Endothelial cell of umbilical vein (primary cell): ENCODE results near the gene ZNF497. TPM values are rescaled to one million over a fixed set of nuclear protein-coding genes. Genes with fewer than 3 reads are reported as not detected.

Source experiments
- BruUV-seq: library from RNA; stranded (reverse); fragments of 400-500 nt; replicated peaks from 2 replicates; lab custom pipeline; 2021; lab: Mats Ljungman, UMichigan
- CTCF ChIA-PET: fragments of 300-600, 350-600 bp; sonication (Branson Sonifier 250); formaldehyde crosslinking; loops from one replicate; lab custom pipeline; 2021; ENCODE audit warnings: antibody characterized with exemption, inconsistent platforms; lab: Charles Lee
- POLR2A ChIA-PET: fragments of 300-600, 350-600 bp; sonication (Branson Sonifier 250); formaldehyde crosslinking; loops from one replicate; lab custom pipeline; 2021; ENCODE audit warnings: antibody characterized with exemption, inconsistent platforms; lab: Charles Lee
- DNase-seq: peaks from one replicate; pipeline ENCODE4 v3.0.0-alpha.2; 2011; ENCODE audit warnings: low read depth, low spot score
- FAIRE-seq: peaks from 2 replicates; lab custom pipeline; 2011; peaks lifted over from hg19 to GRCh38; lab: Jason Lieb, UNC
- H2AFZ ChIP-seq: 2 replicates; pipeline ENCODE4 v1.6.0; 2012; ENCODE audit warnings: low read depth, low read length, control low read depth, inconsistent platforms
- H3K27ac ChIP-seq: 2 replicates; pipeline ENCODE4 v1.5.1; 2011; ENCODE audit warnings: low read depth, mild to moderate bottlenecking, control low read depth, low read length, moderate library complexity; ENCODE audit not compliant: insufficient read depth
- H3K27me3 ChIP-seq, 2 experiments: 2 replicates each; pipeline versions ENCODE4 v1.6.0 to v1.6.1; 2011; ENCODE audit warnings: low read length in 2 of 2, mixed read lengths in 1 of 2; ENCODE audit not compliant: control insufficient read depth in 2 of 2, insufficient read depth in 2 of 2
- H3K36me3 ChIP-seq, 2 experiments: 2 replicates in 1 of 2; 3 replicates in 1 of 2; pipeline ENCODE4 v1.5.1; 2011; ENCODE audit warnings: low read length in 2 of 2, mild to moderate bottlenecking in 1 of 2, moderate library complexity in 1 of 2; ENCODE audit not compliant: control insufficient read depth in 2 of 2, insufficient read depth in 2 of 2; ENCODE audit errors: extremely low read depth in 1 of 2
- H3K4me1 ChIP-seq: 3 replicates; pipeline ENCODE4 v1.5.1; 2011; ENCODE audit warnings: mild to moderate bottlenecking, low read length; ENCODE audit not compliant: control insufficient read depth, insufficient read depth; ENCODE audit errors: extremely low read depth
- H3K4me2 ChIP-seq: 2 replicates; pipeline ENCODE4 v1.6.1; 2011; ENCODE audit warnings: low read length, control low read depth, mixed read lengths; ENCODE audit not compliant: insufficient read depth
- H3K4me3 ChIP-seq, 3 experiments: fragments of 200-600 bp in 1 of 3; sonication (generic), shearing (Covaris generic) in 1 of 3; replicated peaks in 1 of 3; 2 replicates each; pipeline ENCODE4 v1.5.1; 2011 to 2016; ENCODE audit warnings: control low read depth in 3 of 3, low read length in 3 of 3, mild to moderate bottlenecking in 2 of 3, inconsistent platforms in 1 of 3, low read depth in 1 of 3, moderate library complexity in 1 of 3; ENCODE audit not compliant: insufficient read depth in 1 of 3
- H3K79me2 ChIP-seq: 2 replicates; pipeline ENCODE4 v1.6.0; 2012; ENCODE audit warnings: low read length, inconsistent platforms; ENCODE audit not compliant: control insufficient read depth, insufficient read depth
- H3K9ac ChIP-seq: replicated peaks from 2 replicates; pipeline ENCODE3; 2011; ENCODE audit warnings: low read length, control low read depth; ENCODE audit not compliant: insufficient read depth; ENCODE audit errors: extremely low read depth
- H3K9me1 ChIP-seq: replicated peaks from 3 replicates; pipeline ENCODE4 v1.6.0; 2011; ENCODE audit warnings: mild to moderate bottlenecking, low read length; ENCODE audit not compliant: control insufficient read depth, insufficient read depth; ENCODE audit errors: extremely low read depth
- H3K9me3 ChIP-seq: replicated peaks from 2 replicates; pipeline ENCODE4 v1.5.1; 2012; ENCODE audit warnings: low read length, inconsistent platforms; ENCODE audit not compliant: control insufficient read depth, insufficient read depth
- H4K20me1 ChIP-seq: replicated peaks from 2 replicates; pipeline ENCODE3; 2011; ENCODE audit warnings: mild to moderate bottlenecking, low read length; ENCODE audit not compliant: control insufficient read depth, insufficient read depth; ENCODE audit errors: extremely low read depth
- EZH2 ChIP-seq: IDR thresholded peaks from 2 replicates; pipeline ENCODE4 v1.6.1; 2012; ENCODE audit warnings: borderline replicate concordance, low read depth, mild to moderate bottlenecking, moderate library complexity, low read length, inconsistent platforms; ENCODE audit not compliant: severe bottlenecking
- FOS ChIP-seq: IDR thresholded peaks from 2 replicates; pipeline ENCODE4 v1.6.1; 2011; ENCODE audit warnings: mild to moderate bottlenecking, low read length, moderate library complexity, borderline replicate concordance; ENCODE audit not compliant: insufficient read depth
- GATA2 ChIP-seq: IDR thresholded peaks from 2 replicates; pipeline ENCODE4 v1.7.0; 2011; ENCODE audit warnings: low read depth, mild to moderate bottlenecking, moderate library complexity, mixed read lengths, low read length; ENCODE audit not compliant: insufficient read length, insufficient read depth
- JUN ChIP-seq: IDR thresholded peaks from 2 replicates; pipeline ENCODE4 v1.6.1; 2011; ENCODE audit warnings: borderline replicate concordance, low read depth; ENCODE audit not compliant: insufficient read length, insufficient read depth
- MAX ChIP-seq: IDR thresholded peaks from 2 replicates; pipeline ENCODE4 v1.6.1; 2011; ENCODE audit not compliant: insufficient read depth, insufficient read length
- MYC ChIP-seq: IDR thresholded peaks from one replicate; pipeline ENCODE4 v1.6.1; 2011; ENCODE audit warnings: mild to moderate bottlenecking, low read depth, low read length
- POLR2A ChIP-seq: IDR thresholded peaks from 2 replicates; pipeline ENCODE4 v1.6.1; 2012; ENCODE audit warnings: low read depth, mild to moderate bottlenecking, control low read depth, low read length
- POLR2AphosphoS5 ChIP-seq: IDR thresholded peaks from 2 replicates; pipeline ENCODE4 v1.6.1; 2012; ENCODE audit warnings: low read depth, mild to moderate bottlenecking, control low read depth, low read length, moderate library complexity; ENCODE audit not compliant: insufficient read depth
- dilution Hi-C: fragments of 300-500 bp; cut with MboI; formaldehyde crosslinking; loops from one replicate; pipeline ENCODE4 v1.15.0; 2019; ENCODE audit warnings: low sequenced_read_pairs; ENCODE audit not compliant: extremely low pct_ligation_motif_present
- intact Hi-C: fragments of 100-400 bp; cut with micrococcal nuclease; formaldehyde crosslinking; loops from one replicate; pipeline ENCODE4 v1.10.0; 2022
- polyA plus RNA-seq, 4 experiments: library from polyadenylated mRNA; depleted of rRNA in 3 of 4; stranded (reverse) in 3 of 4; unstranded in 1 of 4; fragments of >200 nt; gene quantifications; 2 replicates each; pipeline versions ENCODE4 v1.2.1 to v1.2.3, GENCODE V29; 2011 to 2012; ENCODE audit warnings: missing spikeins in 1 of 4
- total RNA-seq: library from RNA; stranded (reverse); gene quantifications from 2 replicates; pipeline ENCODE4 v1.2.3, GENCODE V29; 2021
- TF ChIP-seq, protein P1 (sequence below), 2 donors: IDR thresholded peaks; 1 replicate in 1 of 2; 2 replicates in 1 of 2; pipeline ENCODE4 v1.5.1; 2011; ENCODE audit warnings: low read length in 2 of 2, mild to moderate bottlenecking in 2 of 2, moderate library complexity in 2 of 2, control low read depth in 1 of 2, inconsistent platforms in 1 of 2, low read depth in 1 of 2; ENCODE audit not compliant: insufficient read depth in 1 of 2; ENCODE audit errors: extremely low read depth in 1 of 2

Gene ZNF497
- total and polyA plus RNA-seq, 2 donors (not counting 3 experiments of a cell fraction or from before 2014, with no cell fraction given), result 0.40 to 1.3 TPM

DNA sequence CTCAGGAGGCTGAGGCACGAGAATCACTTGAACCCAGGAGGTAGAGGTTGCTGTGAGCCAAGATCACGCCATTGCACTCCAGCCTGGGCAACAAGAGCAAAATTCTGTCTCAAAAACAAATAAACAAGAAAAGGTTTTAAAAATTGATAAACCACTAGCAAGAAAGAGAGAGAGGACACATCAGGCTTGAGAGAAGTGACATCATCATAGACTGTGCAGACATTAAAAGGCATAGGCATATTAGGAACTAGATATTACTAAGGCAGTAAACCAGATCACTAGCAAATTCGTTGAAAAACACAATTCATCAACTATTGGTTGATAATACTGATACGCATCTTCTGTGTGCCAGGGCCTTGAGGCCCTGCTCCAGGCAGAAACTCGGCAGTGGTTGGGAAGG lies 17.0 kb downstream of the ZNF497 start:
- Histone ChIP-seq H3K27me3 (peaks cover 16 to 40% of the 10 kb centered on the region in 2 experiments), H3K9me1 (no peaks in the 10 kb centered on the region), H4K20me1 (no peaks in the 10 kb centered on the region), H3K4me3 (no peak overlapping the region), H3K27ac (no peak overlapping the region), H3K36me3 (no peaks in the 10 kb centered on the region), H3K79me2 (no peaks in the 10 kb centered on the region), H3K4me2 (no peak overlapping the region), H3K9ac (no peak overlapping the region), H2AFZ (no peak overlapping the region), H3K4me1 (peaks cover 5% of the 10 kb centered on the region), H3K9me3 (no peaks in the 10 kb centered on the region)
- FAIRE-seq, result no peak
- ChIA-PET CTCF (no interaction called here), POLR2A (no interaction called here)
- no peak for TF ChIP-seq MYC
- no peak for TF ChIP-seq GATA2
- no peak for TF ChIP-seq MAX
- no peak for TF ChIP-seq FOS
- TF ChIP-seq POLR2AphosphoS5, result no peak
- TF ChIP-seq EZH2, result no peak
- TF ChIP-seq JUN, result no peak
- TF ChIP-seq POLR2A, result no peak
- TF ChIP-seq, protein P1, sequence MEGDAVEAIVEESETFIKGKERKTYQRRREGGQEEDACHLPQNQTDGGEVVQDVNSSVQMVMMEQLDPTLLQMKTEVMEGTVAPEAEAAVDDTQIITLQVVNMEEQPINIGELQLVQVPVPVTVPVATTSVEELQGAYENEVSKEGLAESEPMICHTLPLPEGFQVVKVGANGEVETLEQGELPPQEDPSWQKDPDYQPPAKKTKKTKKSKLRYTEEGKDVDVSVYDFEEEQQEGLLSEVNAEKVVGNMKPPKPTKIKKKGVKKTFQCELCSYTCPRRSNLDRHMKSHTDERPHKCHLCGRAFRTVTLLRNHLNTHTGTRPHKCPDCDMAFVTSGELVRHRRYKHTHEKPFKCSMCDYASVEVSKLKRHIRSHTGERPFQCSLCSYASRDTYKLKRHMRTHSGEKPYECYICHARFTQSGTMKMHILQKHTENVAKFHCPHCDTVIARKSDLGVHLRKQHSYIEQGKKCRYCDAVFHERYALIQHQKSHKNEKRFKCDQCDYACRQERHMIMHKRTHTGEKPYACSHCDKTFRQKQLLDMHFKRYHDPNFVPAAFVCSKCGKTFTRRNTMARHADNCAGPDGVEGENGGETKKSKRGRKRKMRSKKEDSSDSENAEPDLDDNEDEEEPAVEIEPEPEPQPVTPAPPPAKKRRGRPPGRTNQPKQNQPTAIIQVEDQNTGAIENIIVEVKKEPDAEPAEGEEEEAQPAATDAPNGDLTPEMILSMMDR (IDR thresholded peaks at IDR 0.05; ENCODE audit: extremely low read depth in 1 of 2, insufficient read depth in 1 of 2, low read depth in 1 of 2, low read length in 2 of 2), result no peak
- no TSS peak for BruUV-seq
- no peak for DNase-seq
- dilution Hi-C loops, result no loop called here
- intact Hi-C loops, result no loop called here
